Keratinocyte (primary cell): ENCODE results near the gene ZDHHC12. TPM values are rescaled to one million over a fixed set of nuclear protein-coding genes. Genes with fewer than 3 reads are reported as not detected.

ENCODE experiments used
- DNase-seq: peaks from one replicate; pipeline ENCODE4 v3.0.0-alpha.2; 2011; ENCODE audit warnings: low read depth, missing footprints, low spot score
- FAIRE-seq: peaks from 2 replicates; lab custom pipeline; 2011; peaks lifted over from hg19 to GRCh38; lab: Jason Lieb, UNC
- H2AFZ ChIP-seq: 2 replicates; pipeline ENCODE4 v1.6.0; 2012; ENCODE audit warnings: low read length, control low read depth, inconsistent platforms; ENCODE audit not compliant: control insufficient read depth
- H3K27ac ChIP-seq: 2 replicates; pipeline ENCODE4 v1.5.1; 2011; ENCODE audit warnings: low read length; ENCODE audit not compliant: control insufficient read depth, insufficient read depth
- H3K27me3 ChIP-seq: 3 replicates; pipeline ENCODE4 v1.6.0; 2011; ENCODE audit warnings: low read length; ENCODE audit not compliant: control insufficient read depth, insufficient read depth; ENCODE audit errors: extremely low read depth
- H3K36me3 ChIP-seq, 2 experiments: 2 replicates in 1 of 2; 3 replicates in 1 of 2; pipeline ENCODE4 v1.5.1; 2011; ENCODE audit warnings: low read length in 2 of 2, mild to moderate bottlenecking in 1 of 2; ENCODE audit not compliant: control insufficient read depth in 2 of 2, insufficient read depth in 2 of 2; ENCODE audit errors: extremely low read depth in 1 of 2
- H3K4me1 ChIP-seq: 3 replicates; pipeline ENCODE4 v1.5.1; 2011; ENCODE audit warnings: low read length; ENCODE audit not compliant: control insufficient read depth, insufficient read depth; ENCODE audit errors: extremely low read depth
- H3K4me2 ChIP-seq: 3 replicates; pipeline ENCODE4 v1.6.0; 2011; ENCODE audit warnings: low read depth, low read length; ENCODE audit not compliant: control insufficient read depth, insufficient read depth; ENCODE audit errors: extremely low read depth
- H3K4me3 ChIP-seq, 3 experiments: fragments of 200-600 bp in 1 of 3; sonication (generic) in 1 of 3; 2 replicates in 2 of 3; 3 replicates in 1 of 3; pipeline ENCODE4 v1.5.1; 2011 to 2016; ENCODE audit warnings: low read length in 3 of 3, mild to moderate bottlenecking in 3 of 3, control low read depth in 2 of 3, inconsistent platforms in 1 of 3, low read depth in 1 of 3, mixed read lengths in 1 of 3, mixed run types in 1 of 3, moderate library complexity in 1 of 3; ENCODE audit not compliant: control insufficient read depth in 2 of 3, insufficient read depth in 2 of 3; ENCODE audit errors: extremely low read depth in 1 of 3
- H3K79me2 ChIP-seq: 2 replicates; pipeline ENCODE4 v1.6.0; 2012; ENCODE audit warnings: low read length; ENCODE audit not compliant: control insufficient read depth, insufficient read depth
- H3K9ac ChIP-seq: 3 replicates; pipeline ENCODE4 v1.6.0; 2011; ENCODE audit warnings: low read length; ENCODE audit not compliant: control insufficient read depth, insufficient read depth; ENCODE audit errors: extremely low read depth
- H3K9me1 ChIP-seq: 3 replicates; pipeline ENCODE4 v1.6.0; 2011; ENCODE audit warnings: low read length; ENCODE audit not compliant: control insufficient read depth, insufficient read depth; ENCODE audit errors: extremely low read depth
- H3K9me3 ChIP-seq: 2 replicates; pipeline ENCODE4 v1.5.1; 2012; ENCODE audit warnings: low read depth, low read length; ENCODE audit not compliant: control insufficient read depth
- H4K20me1 ChIP-seq: 3 replicates; pipeline ENCODE4 v1.6.0; 2011; ENCODE audit warnings: low read length; ENCODE audit not compliant: control insufficient read depth, insufficient read depth; ENCODE audit errors: extremely low read depth
- EZH2 ChIP-seq: IDR thresholded peaks from one replicate; pipeline ENCODE4 v1.6.1; 2012; ENCODE audit warnings: inconsistent platforms, mild to moderate bottlenecking, low read length, moderate library complexity
- dilution Hi-C: fragments of 300-500 bp; cut with MboI; formaldehyde crosslinking; loops from one replicate; pipeline ENCODE4 v1.7.0; 2020; ENCODE audit warnings: low sequenced_read_pairs; ENCODE audit not compliant: extremely low pct_ligation_motif_present
- polyA plus RNA-seq, 5 experiments: library from polyadenylated mRNA; depleted of rRNA in 3 of 5; stranded (reverse) in 3 of 5; stranded (forward) in 1 of 5; unstranded in 1 of 5; fragments of >200 nt; gene quantifications; 1 replicate in 1 of 5; 2 replicates in 3 of 5; 3 replicates in 1 of 5; pipeline versions ENCODE4 v1.2.1 to v1.2.3, GENCODE V29; 2011 to 2012; ENCODE audit warnings: missing spikeins in 2 of 5, low read depth in 1 of 5, low replicate concordance in 1 of 5
- TF ChIP-seq, protein P1 (sequence below), 3 experiments: IDR thresholded peaks in 1 of 3; conservative IDR thresholded peaks in 1 of 3; optimal IDR thresholded peaks in 1 of 3; 2 replicates in 2 of 3; 3 replicates in 1 of 3; pipeline versions ENCODE3 to v1.5.1; 2011; ENCODE audit warnings: low read length in 3 of 3, mild to moderate bottlenecking in 3 of 3, moderate library complexity in 2 of 3, control low read depth in 1 of 3, inconsistent platforms in 1 of 3; ENCODE audit not compliant: insufficient read depth in 2 of 3; ENCODE audit errors: extremely low read depth in 1 of 3

The ZDHHC12 gene
- polyA plus RNA-seq, 1 donor (not counting 4 experiments of a cell fraction or from before 2014, with no cell fraction given), result 24.1 TPM

DNA sequence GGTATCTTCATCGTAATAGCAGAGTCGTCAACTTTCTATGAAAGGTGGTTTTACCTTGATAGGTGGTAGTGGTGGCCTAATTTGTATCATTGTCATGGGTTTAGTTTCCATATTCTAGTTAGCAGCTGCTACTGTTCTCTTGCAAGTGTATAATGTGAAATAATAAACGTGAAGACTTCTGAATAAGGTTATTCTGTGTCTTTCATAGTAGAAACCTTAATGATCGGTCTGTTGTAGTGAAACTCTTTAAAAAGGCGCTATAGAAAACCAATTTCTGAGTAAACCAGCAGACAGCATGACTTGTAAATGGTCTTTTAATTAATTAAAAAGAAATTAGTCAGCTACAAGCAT, 33.3 kb downstream of the ZDHHC12 start:
- H3K9ac ChIP-seq, result peak overlapping the region; percentile 92
- peaks cover 5 to 30% of the 10 kb centered on the region in 2 experiments for H3K36me3 ChIP-seq
- no peaks in the 10 kb centered on the region for H3K9me1 ChIP-seq
- peak overlapping the region; percentile 82 for H3K27ac ChIP-seq
- H3K27me3 ChIP-seq, result no peaks in the 10 kb centered on the region
- no peak overlapping the region for H2AFZ ChIP-seq
- peaks cover 27% of the 10 kb centered on the region for H3K4me1 ChIP-seq
- DNase-seq, result no peak
- H3K4me2 ChIP-seq, result peak overlapping the region; percentile 93
- no peak for FAIRE-seq
- dilution Hi-C loops, result no loop called here
- H3K9me3 ChIP-seq, result no peaks in the 10 kb centered on the region
- TF ChIP-seq, protein P1, sequence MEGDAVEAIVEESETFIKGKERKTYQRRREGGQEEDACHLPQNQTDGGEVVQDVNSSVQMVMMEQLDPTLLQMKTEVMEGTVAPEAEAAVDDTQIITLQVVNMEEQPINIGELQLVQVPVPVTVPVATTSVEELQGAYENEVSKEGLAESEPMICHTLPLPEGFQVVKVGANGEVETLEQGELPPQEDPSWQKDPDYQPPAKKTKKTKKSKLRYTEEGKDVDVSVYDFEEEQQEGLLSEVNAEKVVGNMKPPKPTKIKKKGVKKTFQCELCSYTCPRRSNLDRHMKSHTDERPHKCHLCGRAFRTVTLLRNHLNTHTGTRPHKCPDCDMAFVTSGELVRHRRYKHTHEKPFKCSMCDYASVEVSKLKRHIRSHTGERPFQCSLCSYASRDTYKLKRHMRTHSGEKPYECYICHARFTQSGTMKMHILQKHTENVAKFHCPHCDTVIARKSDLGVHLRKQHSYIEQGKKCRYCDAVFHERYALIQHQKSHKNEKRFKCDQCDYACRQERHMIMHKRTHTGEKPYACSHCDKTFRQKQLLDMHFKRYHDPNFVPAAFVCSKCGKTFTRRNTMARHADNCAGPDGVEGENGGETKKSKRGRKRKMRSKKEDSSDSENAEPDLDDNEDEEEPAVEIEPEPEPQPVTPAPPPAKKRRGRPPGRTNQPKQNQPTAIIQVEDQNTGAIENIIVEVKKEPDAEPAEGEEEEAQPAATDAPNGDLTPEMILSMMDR (optimal IDR thresholded peaks at IDR 0.05 in 1 of 3, IDR thresholded peaks at IDR 0.05 in 1 of 3, conservative IDR thresholded peaks at IDR 0.05 in 1 of 3; ENCODE audit: extremely low read depth in 1 of 3, insufficient read depth in 2 of 3, low read length in 3 of 3), result no peak
- TF ChIP-seq EZH2, result no peak
- peak overlapping the region; percentile 54 to 100 (median 97) for H3K4me3 ChIP-seq
- H3K79me2 ChIP-seq, result peaks cover 57% of the 10 kb centered on the region
- H4K20me1 ChIP-seq, result peaks cover 4% of the 10 kb centered on the region

DNA sequence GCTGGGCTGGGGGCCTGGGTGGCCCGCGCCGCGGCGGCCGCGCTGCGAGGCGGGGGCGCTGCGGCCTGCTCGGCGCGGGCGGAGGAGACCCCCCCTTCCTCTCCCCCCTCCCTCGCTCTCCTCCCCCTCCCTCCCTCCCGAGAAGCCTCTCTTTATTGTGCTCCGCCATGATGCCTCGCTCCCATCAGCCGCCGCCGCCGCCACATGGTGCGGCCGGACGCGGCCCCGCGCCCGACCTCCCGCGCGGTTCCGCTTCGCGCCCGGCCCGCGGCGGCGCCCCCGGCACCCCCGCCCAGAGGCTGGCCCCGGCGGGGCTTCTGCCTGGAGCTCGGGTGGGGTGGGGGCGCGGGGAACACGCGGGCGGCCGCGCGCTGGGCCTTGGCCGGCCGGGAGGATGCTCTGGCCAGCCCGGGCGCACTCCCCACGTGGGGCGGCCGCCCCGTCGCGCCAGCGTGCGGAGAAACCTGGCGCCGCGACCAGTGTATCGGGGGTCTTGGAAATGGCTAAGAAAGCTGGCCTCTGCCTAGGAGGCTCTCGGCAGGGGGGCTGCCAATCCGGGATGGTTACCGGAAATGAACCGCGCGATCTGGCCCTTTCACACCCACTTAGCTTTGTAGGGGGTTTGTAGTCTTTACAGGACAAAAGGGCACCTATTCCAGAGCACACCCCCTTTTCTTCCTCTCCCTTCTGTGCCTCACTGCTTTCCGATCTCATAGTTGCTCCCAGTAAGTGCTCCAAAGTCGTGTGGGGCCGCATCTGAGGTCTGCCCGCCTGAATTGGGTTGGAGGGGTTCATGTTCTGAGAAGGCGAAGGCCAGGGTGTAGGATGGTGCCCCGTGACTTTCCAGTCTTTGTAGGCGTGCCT, 33.9 kb downstream of the ZDHHC12 start:
- DNase-seq, result no peak
- dilution Hi-C loops, result no loop called here

More for the DNA sequence above, 33.9 kb downstream of the ZDHHC12 start:
- peaks cover 33% of the 10 kb centered on the region for H3K4me1 ChIP-seq
- FAIRE-seq, result no peak
- peak overlapping the region; percentile 92 for H3K9ac ChIP-seq
- H2AFZ ChIP-seq, result no peak overlapping the region
- no peaks in the 10 kb centered on the region for H3K9me3 ChIP-seq
- H3K27ac ChIP-seq, result peak overlapping the region; percentile 82
- H3K4me3 ChIP-seq, result peak overlapping the region; percentile 54 to 100 (median 97)
- H3K27me3 ChIP-seq, result no peaks in the 10 kb centered on the region
- peaks cover 5 to 35% of the 10 kb centered on the region in 2 experiments for H3K36me3 ChIP-seq
- H3K9me1 ChIP-seq, result no peaks in the 10 kb centered on the region
- peaks cover 63% of the 10 kb centered on the region for H3K79me2 ChIP-seq
- peaks cover 4% of the 10 kb centered on the region for H4K20me1 ChIP-seq
- no peak for TF ChIP-seq EZH2
- peak overlapping the region; percentile 93 for H3K4me2 ChIP-seq
